B cell (primary cell): ENCODE data around the gene PFN3.

ENCODE experiments used
- CTCF ChIP-seq: fragments of 200-600 bp; IDR thresholded peaks from one replicate; pipeline ENCODE4 v1.8.0; 2022; ENCODE audit warnings: antibody characterized with exemption, mild to moderate bottlenecking
- EZH2 ChIP-seq: IDR thresholded peaks from 2 replicates; pipeline ENCODE4 v1.6.1; 2012; ENCODE audit warnings: borderline replicate concordance, low read depth, mild to moderate bottlenecking, moderate library complexity, low read length; ENCODE audit not compliant: insufficient read depth, poor library complexity, severe bottlenecking

GRCh38 chr5:177446200-177447065 lies 46.0 kb upstream of the PFN3 start, which contains the start of gene PRR7:
- no peak for TF ChIP-seq CTCF
- no peak for TF ChIP-seq EZH2
